Omental fat pad (tissue), 4 donors: Measurements from ENCODE around the gene ABHD8. TPM values are rescaled to one million over a fixed set of nuclear protein-coding genes. Genes with fewer than 3 reads are reported as not detected.
A peak's percentile ranks its signal among the peaks of the same experiment; 100 is the strongest.

Experiments used
- ATAC-seq: fragments of 150-250 bp; one replicate; pipeline ENCODE4 v1.9.1; 2016; ENCODE audit warnings: mild to moderate bottlenecking, moderate library complexity; ENCODE audit not compliant: low FRiP score
- DNase-seq: peaks from one replicate; pipeline ENCODE4 v3.0.0-alpha.2; 2019; ENCODE audit warnings: low spot score
- CTCF ChIP-seq, 3 donors: fragments of 450-650 bp; IDR thresholded peaks; one replicate each; pipeline ENCODE4 v1.5.1; 2016 to 2017; ENCODE audit warnings: antibody characterized with exemption in 3 of 3, mild to moderate bottlenecking in 3 of 3, moderate library complexity in 2 of 3
- total RNA-seq, 4 donors: library from RNA; depleted of rRNA; stranded (reverse); fragments of >200 nt; gene quantifications; one replicate each; pipeline ENCODE4 v1.1.0, GENCODE V29; 2016

ABHD8 gene
- total RNA-seq, 4 donors from 2014 or later: 6.1 to 13.2 (median 11.1) TPM

DNA sequence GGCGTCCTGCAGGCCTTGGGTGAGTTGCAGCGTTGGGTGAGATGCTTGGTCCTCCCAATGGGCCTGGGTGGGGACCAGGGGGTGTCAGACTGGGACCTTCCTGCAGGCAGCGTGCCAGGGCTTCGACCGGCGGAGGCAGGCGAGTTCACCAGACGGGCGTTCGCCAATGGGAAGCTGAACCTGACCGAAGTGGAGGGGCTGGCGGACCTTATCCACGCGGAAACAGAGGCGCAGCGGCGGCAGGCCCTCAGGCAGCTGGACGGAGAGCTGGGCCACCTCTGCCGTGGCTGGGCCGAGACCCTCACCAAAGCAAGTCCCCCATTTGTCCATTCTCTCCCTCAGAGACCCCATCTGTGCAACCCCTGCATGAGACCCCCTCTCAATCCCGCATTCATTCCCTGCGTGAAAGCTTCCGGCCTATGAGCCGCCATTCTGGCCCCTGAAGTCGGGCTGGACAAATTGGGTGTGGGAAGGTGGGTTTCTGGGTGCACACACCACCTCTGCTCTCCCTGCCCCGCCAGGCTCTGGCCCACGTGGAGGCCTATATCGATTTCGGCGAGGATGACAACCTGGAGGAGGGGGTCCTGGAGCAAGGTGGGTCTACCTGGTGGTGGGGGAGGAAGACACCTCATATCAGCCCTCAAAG is 35.3 kb upstream of the ABHD8 start:
- no peak for DNase-seq
- TF ChIP-seq CTCF (IDR thresholded peaks at IDR 0.05): no peak
- ATAC-seq: no peak

- no peak for DNase-seq
Observed at GRCh38 chr19:17337675-17338432, 34.6 kb upstream of the ABHD8 start.

GRCh38 chr19:17336872-17337674 is 33.8 kb upstream of the ABHD8 start, which contains the start of gene GTPBP3:
GTPBP3 (plus strand) TSS chr19:17337553; CDS start chr19:17337612, 59 bp downstream.
- TF ChIP-seq CTCF (IDR thresholded peaks at IDR 0.05): no peak
- peak; percentile 92 for DNase-seq
- ATAC-seq: peak; percentile 88

More at GRCh38 chr19:17337675-17338432, 34.6 kb upstream of the ABHD8 start:
- no peak for ATAC-seq
- TF ChIP-seq CTCF (IDR thresholded peaks at IDR 0.05): no peak

DNA sequence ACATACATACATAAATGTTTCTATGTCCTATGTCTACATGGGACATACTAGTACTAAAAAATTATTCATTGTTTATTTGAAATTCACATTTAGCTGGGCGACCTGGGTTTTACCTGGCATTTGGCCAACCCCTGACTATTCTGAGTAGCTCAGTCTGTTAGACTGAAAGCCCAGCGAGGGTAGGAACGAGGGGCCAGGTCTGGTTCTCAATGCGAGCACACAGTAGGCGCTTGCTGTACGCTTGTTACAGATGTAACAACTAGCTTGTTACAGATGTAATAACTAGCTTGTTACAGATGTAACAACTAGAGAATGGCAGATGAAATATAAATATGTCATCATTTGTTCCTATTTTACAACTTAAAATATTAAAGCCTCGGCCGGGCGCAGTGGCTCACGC is 32.4 kb upstream of the ABHD8 start:
- ATAC-seq: no peak
- no peak for DNase-seq
- TF ChIP-seq CTCF (IDR thresholded peaks at IDR 0.05): no peak

DNA sequence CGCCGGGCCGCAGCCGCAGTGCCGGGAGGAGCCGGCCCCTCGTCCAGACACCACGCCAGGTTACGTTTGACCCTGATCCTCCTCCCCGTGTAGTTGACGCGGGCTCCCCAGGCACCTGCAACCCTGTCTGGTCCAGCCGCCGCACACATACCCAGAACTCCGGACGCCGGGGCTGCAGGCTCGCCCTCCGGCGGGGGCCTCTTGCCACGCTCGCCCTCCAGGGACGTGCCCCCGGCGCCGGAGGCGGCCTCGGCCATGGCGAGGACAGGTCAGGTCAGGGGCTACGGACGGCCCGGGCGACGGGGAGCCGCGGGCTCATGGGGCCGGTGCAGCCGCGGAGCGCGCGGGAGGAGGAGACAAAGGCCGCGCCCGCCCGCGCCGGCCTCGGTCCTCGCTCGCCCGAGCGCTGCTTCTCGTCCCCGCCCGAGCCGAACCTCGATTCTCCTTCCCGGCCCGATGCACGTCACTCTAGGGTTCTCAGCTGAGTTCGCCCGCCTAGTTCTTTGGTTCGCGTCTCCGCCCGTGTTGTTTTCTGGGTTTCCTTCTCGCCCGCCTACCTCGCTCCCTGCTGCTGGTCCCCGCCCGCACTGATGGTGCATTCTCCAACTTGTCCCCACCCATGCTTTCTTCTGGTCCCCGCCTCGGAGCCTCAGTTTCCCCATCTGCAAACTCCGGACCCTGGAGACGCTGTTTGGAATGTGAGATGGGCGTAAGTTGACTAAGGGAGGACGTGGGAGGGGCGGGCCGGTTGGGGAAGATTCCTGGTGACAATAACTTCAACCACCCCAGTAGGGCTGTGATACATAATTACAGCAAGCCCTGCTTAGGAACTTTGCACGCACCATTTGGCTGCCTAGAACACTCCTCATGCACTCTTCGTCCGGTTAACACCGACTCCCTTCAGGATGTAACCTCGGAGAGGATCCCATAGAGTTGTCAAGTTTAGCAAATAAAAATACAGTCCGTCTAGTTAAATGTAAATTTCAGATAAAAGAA is 31.5 kb upstream of the ABHD8 start, which contains the start of gene ANO8:
ANO8 (minus strand) TSS at position 442 of the 996 bp plus-strand sequence; CDS start at position 257, 185 bp downstream.
- ATAC-seq (peak; percentile 73), DNase-seq (peak; percentile 74)
- TF ChIP-seq CTCF (IDR thresholded peaks at IDR 0.05): no peak
